Measurements from ENCODE around the gene UNC13B.

DNA sequence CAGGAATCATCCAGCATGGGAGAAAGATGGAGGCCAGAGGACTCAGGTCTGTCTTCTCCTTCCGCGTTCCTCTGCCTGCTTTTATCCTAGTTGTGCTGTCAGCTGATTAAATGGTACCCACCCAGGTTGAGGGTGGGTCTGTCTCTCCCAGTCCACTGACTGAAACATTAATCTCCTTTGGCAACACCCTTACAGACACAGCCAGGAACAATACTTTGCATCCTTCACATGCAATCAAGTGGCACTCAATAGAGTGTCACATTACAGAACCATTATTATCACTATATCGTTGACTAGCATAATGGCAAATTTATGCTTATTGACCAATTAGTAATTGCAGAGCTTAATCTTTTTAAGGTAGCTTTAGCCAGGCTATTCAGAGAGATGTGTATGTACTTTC, 64.8 kb downstream of the UNC13B start:
- TF ChIP-seq, protein P1, sequence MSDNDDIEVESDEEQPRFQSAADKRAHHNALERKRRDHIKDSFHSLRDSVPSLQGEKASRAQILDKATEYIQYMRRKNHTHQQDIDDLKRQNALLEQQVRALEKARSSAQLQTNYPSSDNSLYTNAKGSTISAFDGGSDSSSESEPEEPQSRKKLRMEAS (CRISPR knock-in tag; IDR thresholded peaks at IDR 0.05) = no peak
- no peak for TF ChIP-seq CREB1 (CRISPR knock-in tag; IDR thresholded peaks at IDR 0.05)
- TF ChIP-seq, protein P2, sequence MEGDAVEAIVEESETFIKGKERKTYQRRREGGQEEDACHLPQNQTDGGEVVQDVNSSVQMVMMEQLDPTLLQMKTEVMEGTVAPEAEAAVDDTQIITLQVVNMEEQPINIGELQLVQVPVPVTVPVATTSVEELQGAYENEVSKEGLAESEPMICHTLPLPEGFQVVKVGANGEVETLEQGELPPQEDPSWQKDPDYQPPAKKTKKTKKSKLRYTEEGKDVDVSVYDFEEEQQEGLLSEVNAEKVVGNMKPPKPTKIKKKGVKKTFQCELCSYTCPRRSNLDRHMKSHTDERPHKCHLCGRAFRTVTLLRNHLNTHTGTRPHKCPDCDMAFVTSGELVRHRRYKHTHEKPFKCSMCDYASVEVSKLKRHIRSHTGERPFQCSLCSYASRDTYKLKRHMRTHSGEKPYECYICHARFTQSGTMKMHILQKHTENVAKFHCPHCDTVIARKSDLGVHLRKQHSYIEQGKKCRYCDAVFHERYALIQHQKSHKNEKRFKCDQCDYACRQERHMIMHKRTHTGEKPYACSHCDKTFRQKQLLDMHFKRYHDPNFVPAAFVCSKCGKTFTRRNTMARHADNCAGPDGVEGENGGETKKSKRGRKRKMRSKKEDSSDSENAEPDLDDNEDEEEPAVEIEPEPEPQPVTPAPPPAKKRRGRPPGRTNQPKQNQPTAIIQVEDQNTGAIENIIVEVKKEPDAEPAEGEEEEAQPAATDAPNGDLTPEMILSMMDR (IDR thresholded peaks at IDR 0.05) = no peak
